Measurements from ENCODE around the gene ITGAL. TPM values are rescaled to one million over a fixed set of nuclear protein-coding genes. Genes with fewer than 3 reads are reported as not detected.

ITGAL gene
- total and polyA plus RNA-seq, 2 of the 13 experiments (the other 11 are each of a cell fraction or from before 2014, with no cell fraction given) = 0.86 to 1.2 TPM

DNA sequence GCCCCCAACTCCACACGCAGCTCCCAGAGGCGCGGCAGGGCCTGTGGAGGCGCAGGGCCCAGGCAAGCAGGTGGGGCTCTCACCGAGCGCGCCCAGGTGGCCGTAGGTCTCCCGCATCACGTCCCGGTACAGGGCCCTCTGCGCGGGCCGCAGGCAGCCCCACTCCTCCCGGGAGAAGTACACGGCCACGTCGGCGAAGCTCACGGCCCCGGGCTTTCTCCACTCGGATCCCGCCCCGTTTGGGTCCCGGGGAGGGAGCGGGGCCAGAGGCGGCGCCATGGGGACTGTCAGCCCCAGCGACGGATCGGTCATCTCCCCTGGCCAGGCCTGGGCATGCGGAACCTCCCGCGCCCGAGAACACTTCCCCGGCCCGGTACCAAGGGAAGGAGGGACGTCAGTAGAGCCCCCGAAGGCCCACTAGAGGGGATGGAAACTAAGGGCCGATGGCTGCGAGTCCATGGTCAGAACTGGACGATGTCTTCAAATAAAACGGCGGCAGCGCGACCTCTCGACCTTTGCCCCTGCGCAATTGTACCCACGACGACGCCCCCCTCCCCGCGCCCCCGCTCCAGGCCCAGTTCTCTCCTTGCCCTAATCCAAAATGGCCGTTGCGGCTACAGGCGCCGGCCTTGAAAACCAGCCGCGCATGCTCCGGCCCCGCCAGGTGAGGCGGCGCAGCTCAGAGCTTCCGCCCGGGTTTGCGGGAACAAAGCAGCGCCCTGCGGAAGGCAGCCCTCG lies 62.0 kb downstream of the ITGAL start, which contains the start of gene ZNF747 (continued):
- TF ChIP-seq, protein P1, sequence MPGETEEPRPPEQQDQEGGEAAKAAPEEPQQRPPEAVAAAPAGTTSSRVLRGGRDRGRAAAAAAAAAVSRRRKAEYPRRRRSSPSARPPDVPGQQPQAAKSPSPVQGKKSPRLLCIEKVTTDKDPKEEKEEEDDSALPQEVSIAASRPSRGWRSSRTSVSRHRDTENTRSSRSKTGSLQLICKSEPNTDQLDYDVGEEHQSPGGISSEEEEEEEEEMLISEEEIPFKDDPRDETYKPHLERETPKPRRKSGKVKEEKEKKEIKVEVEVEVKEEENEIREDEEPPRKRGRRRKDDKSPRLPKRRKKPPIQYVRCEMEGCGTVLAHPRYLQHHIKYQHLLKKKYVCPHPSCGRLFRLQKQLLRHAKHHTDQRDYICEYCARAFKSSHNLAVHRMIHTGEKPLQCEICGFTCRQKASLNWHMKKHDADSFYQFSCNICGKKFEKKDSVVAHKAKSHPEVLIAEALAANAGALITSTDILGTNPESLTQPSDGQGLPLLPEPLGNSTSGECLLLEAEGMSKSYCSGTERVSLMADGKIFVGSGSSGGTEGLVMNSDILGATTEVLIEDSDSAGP (CRISPR knock-in tag; IDR thresholded peaks at IDR 0.05; ENCODE audit: borderline replicate concordance) = peak; percentile 93; the same call in 1 of the 2 replicates
- TF ChIP-seq YEATS2 (CRISPR knock-in tag; IDR thresholded peaks at IDR 0.05; ENCODE audit: borderline replicate concordance) (peak; percentile 90), HDAC6 (IDR thresholded peaks at IDR 0.05; ENCODE audit: low read depth, low read length) (no peak), DMAP1 (CRISPR knock-in tag; IDR thresholded peaks at IDR 0.05) (peak; percentile 96), PRPF4 (IDR thresholded peaks at IDR 0.05; ENCODE audit: low read depth, low read length, poor library complexity, severe bottlenecking) (no peak), STAT5B (CRISPR knock-in tag; IDR thresholded peaks at IDR 0.05) (0 out of 2 replicates have a peak, but pooled peaks have one; percentile 28), REXO4 (CRISPR knock-in tag; IDR thresholded peaks at IDR 0.05; ENCODE audit: borderline replicate concordance) (no peak), SKIL (CRISPR knock-in tag; IDR thresholded peaks at IDR 0.05; ENCODE audit: borderline replicate concordance) (peak; percentile 58), BRD4 (CRISPR knock-in tag; IDR thresholded peaks at IDR 0.05) (no peak), RCOR2 (CRISPR knock-in tag; IDR thresholded peaks at IDR 0.05) (no peak; the same call in none of the 2 replicates), ZNF772 (CRISPR knock-in tag; IDR thresholded peaks at IDR 0.05) (peak; percentile 97), CHD4 (IDR thresholded peaks at IDR 0.05; ENCODE audit: borderline replicate concordance, low read length) (no peak), ESRRA (CRISPR knock-in tag; IDR thresholded peaks at IDR 0.05; ENCODE audit: low read depth) (peak; percentile 76), ZNF253 (CRISPR knock-in tag; IDR thresholded peaks at IDR 0.05; ENCODE audit: borderline replicate concordance) (no peak), SP1 (IDR thresholded peaks at IDR 0.05) (no peak), SP1 (CRISPR knock-in tag; IDR thresholded peaks at IDR 0.05) (peak; percentile 64), ZNF614 (CRISPR knock-in tag; IDR thresholded peaks at IDR 0.05; ENCODE audit: borderline replicate concordance) (peak; percentile 65), MXD3 (CRISPR knock-in tag; IDR thresholded peaks at IDR 0.05) (peak; percentile 79), ZNF576 (CRISPR knock-in tag; IDR thresholded peaks at IDR 0.05) (peak; percentile 75; the same call in 1 of the 2 replicates), ZSCAN9 (CRISPR knock-in tag; IDR thresholded peaks at IDR 0.05; ENCODE audit: borderline replicate concordance) (peak; percentile 14; the same call in 1 of the 2 replicates)
- TF ChIP-seq, protein P2, sequence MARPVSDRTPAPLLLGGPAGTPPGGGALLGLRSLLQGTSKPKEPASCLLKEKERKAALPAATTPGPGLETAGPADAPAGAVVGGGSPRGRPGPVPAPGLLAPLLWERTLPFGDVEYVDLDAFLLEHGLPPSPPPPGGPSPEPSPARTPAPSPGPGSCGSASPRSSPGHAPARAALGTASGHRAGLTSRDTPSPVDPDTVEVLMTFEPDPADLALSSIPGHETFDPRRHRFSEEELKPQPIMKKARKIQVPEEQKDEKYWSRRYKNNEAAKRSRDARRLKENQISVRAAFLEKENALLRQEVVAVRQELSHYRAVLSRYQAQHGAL (CRISPR knock-in tag; IDR thresholded peaks at IDR 0.05; ENCODE audit: not compliant biosample characterization) = no peak
- TF ChIP-seq, protein P3, sequence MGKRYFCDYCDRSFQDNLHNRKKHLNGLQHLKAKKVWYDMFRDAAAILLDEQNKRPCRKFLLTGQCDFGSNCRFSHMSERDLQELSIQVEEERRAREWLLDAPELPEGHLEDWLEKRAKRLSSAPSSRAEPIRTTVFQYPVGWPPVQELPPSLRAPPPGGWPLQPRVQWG (CRISPR knock-in tag; IDR thresholded peaks at IDR 0.05; ENCODE audit: borderline replicate concordance, low read depth) = no peak; the same call in 1 of the 2 replicates
